ENCODE measurements around the gene CDKL5. TPM values are rescaled to one million over a fixed set of nuclear protein-coding genes. Genes with fewer than 3 reads are reported as not detected.
A peak's percentile ranks its signal among the peaks of the same experiment; 100 is the strongest.

The CDKL5 gene
- total and polyA plus RNA-seq, 7 experiments from 2014 or later = 1.2 to 7.0 (median 4.3) TPM

- H3K4me3 Mint-ChIP-seq = no peak overlapping the region
- intact Hi-C loops (cut with micrococcal nuclease) = no loop called here
- no peaks in the 10 kb centered on the region for H3K4me1 ChIP-seq (ENCODE audit: control insufficient read depth in 2 of 2, insufficient read depth in 2 of 2, low read length in 2 of 2)
- H3K9me3 ChIP-seq (ENCODE audit: control insufficient read depth in 2 of 3, low read length in 3 of 3) = no peaks in the 10 kb centered on the region
- CTCF ChIA-PET = no interaction called here
- H3K4me1 Mint-ChIP-seq = peaks cover 0 to 10% (median 0%) of the 10 kb centered on the region in 7 donors
- H3K27me3 Mint-ChIP-seq = no peaks in the 10 kb centered on the region
- no peak overlapping the region for H3K4me3 ChIP-seq (ENCODE audit: low read length)
- H3K27me3 ChIP-seq (ENCODE audit: control insufficient read depth in 2 of 2, insufficient read depth in 2 of 2, low read length in 2 of 2) = no peaks in the 10 kb centered on the region
- H3K27ac Mint-ChIP-seq = no peak overlapping the region
- DNase-seq (no peak), ATAC-seq (no peak)
- peaks cover 0 to 26% (median 18%) of the 10 kb centered on the region in 5 donors for H3K36me3 Mint-ChIP-seq
- no peak overlapping the region for H3K27ac ChIP-seq (ENCODE audit: low read depth, low read length)
- H3K9me3 Mint-ChIP-seq = peaks cover 0 to 2% (median 0%) of the 10 kb centered on the region in 11 donors
- POLR2A ChIA-PET = no interaction called here
- no peaks in the 10 kb centered on the region for H3K36me3 ChIP-seq (ENCODE audit: control insufficient read depth in 2 of 3, insufficient read depth in 3 of 3, low read length in 3 of 3)
Measured at GRCh38 chrX:18594079-18594478, 168.7 kb downstream of the CDKL5 start.

GRCh38 chrX:18596096-18596495 is 170.7 kb downstream of the CDKL5 start:
- CTCF ChIA-PET = no interaction called here
- no peak overlapping the region for H3K4me3 ChIP-seq (ENCODE audit: low read length)
- H3K27me3 Mint-ChIP-seq = no peaks in the 10 kb centered on the region

DNA sequence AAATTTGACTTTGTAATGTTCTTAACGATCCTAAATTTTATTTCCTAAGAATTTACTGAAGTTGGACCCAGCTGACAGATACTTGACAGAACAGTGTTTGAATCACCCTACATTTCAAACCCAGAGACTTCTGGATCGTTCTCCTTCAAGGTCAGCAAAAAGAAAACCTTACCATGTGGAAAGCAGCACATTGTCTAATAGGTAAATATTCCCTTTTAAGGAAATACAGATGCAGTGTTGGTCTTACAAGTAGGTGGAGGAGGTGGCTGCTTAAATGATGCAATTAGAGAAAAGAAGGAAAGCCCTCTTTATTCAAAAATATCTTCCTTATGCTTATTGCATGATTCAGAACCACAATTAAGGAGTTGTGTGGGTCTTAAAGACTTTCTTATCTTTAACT is 173.0 kb downstream of the CDKL5 start:
- DNase-seq = no peak
- Mint-ChIP-seq H3K36me3 (peaks cover 0 to 25% (median 3%) of the 10 kb centered on the region in 5 donors), H3K9me3 (no peaks in the 10 kb centered on the region), H3K27me3 (no peaks in the 10 kb centered on the region), H3K4me1 (no peaks in the 10 kb centered on the region), H3K27ac (no peak overlapping the region), H3K4me3 (no peak overlapping the region)
- no peak for ATAC-seq
- no peaks in the 10 kb centered on the region for H3K27me3 ChIP-seq (ENCODE audit: control insufficient read depth in 2 of 2, insufficient read depth in 2 of 2, low read length in 2 of 2)
- CTCF ChIA-PET = no interaction called here
- no peak overlapping the region for H3K4me3 ChIP-seq (ENCODE audit: low read length)
- H3K9me3 ChIP-seq (ENCODE audit: control insufficient read depth in 2 of 3, low read length in 3 of 3) = no peaks in the 10 kb centered on the region
- POLR2A ChIA-PET = no interaction called here
- no peak overlapping the region for H3K27ac ChIP-seq (ENCODE audit: low read depth, low read length)
- no peaks in the 10 kb centered on the region for H3K36me3 ChIP-seq (ENCODE audit: control insufficient read depth in 2 of 3, insufficient read depth in 3 of 3, low read length in 3 of 3)
- no peaks in the 10 kb centered on the region for H3K4me1 ChIP-seq (ENCODE audit: control insufficient read depth in 2 of 2, insufficient read depth in 2 of 2, low read length in 2 of 2)
- intact Hi-C loops (cut with micrococcal nuclease) = no loop called here

More at GRCh38 chrX:18596096-18596495, 170.7 kb downstream of the CDKL5 start:
- Histone ChIP-seq H3K27ac (ENCODE audit: low read depth, low read length) (no peak overlapping the region), H3K27me3 (ENCODE audit: control insufficient read depth in 2 of 2, insufficient read depth in 2 of 2, low read length in 2 of 2) (no peaks in the 10 kb centered on the region), H3K9me3 (ENCODE audit: control insufficient read depth in 2 of 3, low read length in 3 of 3) (no peaks in the 10 kb centered on the region), H3K36me3 (ENCODE audit: control insufficient read depth in 2 of 3, insufficient read depth in 3 of 3, low read length in 3 of 3) (no peaks in the 10 kb centered on the region), H3K4me1 (ENCODE audit: control insufficient read depth in 2 of 2, insufficient read depth in 2 of 2, low read length in 2 of 2) (no peaks in the 10 kb centered on the region)
- peaks cover 0 to 7% (median 0%) of the 10 kb centered on the region in 7 donors for H3K4me1 Mint-ChIP-seq
- H3K9me3 Mint-ChIP-seq = peaks cover 0 to 2% (median 0%) of the 10 kb centered on the region in 11 donors
- H3K36me3 Mint-ChIP-seq = peaks cover 0 to 26% (median 10%) of the 10 kb centered on the region in 5 donors
- no peak overlapping the region for H3K27ac Mint-ChIP-seq
- intact Hi-C loops (cut with micrococcal nuclease) = no loop called here
- POLR2A ChIA-PET = no interaction called here
- no peak for DNase-seq
- no peak overlapping the region for H3K4me3 Mint-ChIP-seq
- ATAC-seq = no peak

GRCh38 chrX:18607966-18608365 is 182.6 kb downstream of the CDKL5 start:
- Mint-ChIP-seq H3K27ac (no peak overlapping the region), H3K9me3 (no peaks in the 10 kb centered on the region), H3K4me3 (no peak overlapping the region), H3K4me1 (no peaks in the 10 kb centered on the region), H3K36me3 (peaks cover 0 to 24% (median 12%) of the 10 kb centered on the region in 5 donors), H3K27me3 (no peaks in the 10 kb centered on the region)
- H3K36me3 ChIP-seq (ENCODE audit: control insufficient read depth in 2 of 3, insufficient read depth in 3 of 3, low read length in 3 of 3) = peaks cover 0 to 7% (median 0%) of the 10 kb centered on the region in 3 experiments
- H3K27me3 ChIP-seq (ENCODE audit: control insufficient read depth in 2 of 2, insufficient read depth in 2 of 2, low read length in 2 of 2) = no peaks in the 10 kb centered on the region
- no peak overlapping the region for H3K4me3 ChIP-seq (ENCODE audit: low read length)
- H3K27ac ChIP-seq (ENCODE audit: low read depth, low read length) = no peak overlapping the region
- intact Hi-C loops (cut with micrococcal nuclease) = no loop called here
- ATAC-seq (no peak), DNase-seq (no peak)
- H3K9me3 ChIP-seq (ENCODE audit: control insufficient read depth in 2 of 3, low read length in 3 of 3) = no peaks in the 10 kb centered on the region
- POLR2A ChIA-PET = no interaction called here
- no peaks in the 10 kb centered on the region for H3K4me1 ChIP-seq (ENCODE audit: control insufficient read depth in 2 of 2, insufficient read depth in 2 of 2, low read length in 2 of 2)
- CTCF ChIA-PET = interaction anchor here (0.6 kb wide), 1 partner anchor 11 kb away, joined by 3 read pairs; no protein-coding TSS in a partner anchor

DNA sequence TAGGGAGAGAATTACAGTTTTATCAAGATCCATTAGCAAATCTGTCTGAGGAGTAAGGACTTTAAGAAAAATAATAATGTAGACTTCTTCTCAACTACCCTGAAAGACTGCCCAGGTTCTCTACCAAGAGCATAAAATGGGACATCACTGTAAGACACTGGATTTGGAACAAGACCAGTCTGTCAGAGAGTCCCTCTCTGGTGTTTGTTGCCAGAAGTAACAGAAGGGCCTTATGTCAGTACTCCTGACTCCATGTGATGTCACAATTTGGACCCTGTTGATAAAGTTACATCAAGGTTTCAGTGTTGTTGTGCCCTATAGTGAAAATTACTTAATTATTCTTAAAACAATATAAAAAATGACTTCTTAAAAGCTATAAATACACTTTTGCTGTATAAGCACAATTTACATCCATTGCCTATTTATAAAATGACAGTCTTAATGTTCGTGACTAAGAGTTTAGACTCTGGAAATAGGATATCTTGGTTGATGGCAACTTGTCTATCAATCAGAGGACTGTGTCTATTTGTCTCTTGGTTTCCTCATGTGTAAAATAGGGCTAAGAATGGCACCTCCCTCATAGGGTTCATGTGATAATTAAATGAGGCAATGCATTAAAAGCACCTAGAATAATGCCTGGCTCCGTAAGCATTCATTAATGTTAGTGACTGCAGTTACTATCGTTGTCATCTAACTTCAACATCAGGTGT is 188.7 kb downstream of the CDKL5 start:
- no peak overlapping the region for H3K4me3 ChIP-seq (ENCODE audit: low read length)
- H3K4me1 Mint-ChIP-seq = peaks cover 0 to 2% (median 0%) of the 10 kb centered on the region in 7 donors
- H3K9me3 ChIP-seq (ENCODE audit: control insufficient read depth in 2 of 3, low read length in 3 of 3) = no peaks in the 10 kb centered on the region
- intact Hi-C loops (cut with micrococcal nuclease) = no loop called here
- H3K4me3 Mint-ChIP-seq = no peak overlapping the region
- H3K27me3 ChIP-seq (ENCODE audit: control insufficient read depth in 2 of 2, insufficient read depth in 2 of 2, low read length in 2 of 2) = no peaks in the 10 kb centered on the region
- no peak overlapping the region for H3K27ac Mint-ChIP-seq
- no peaks in the 10 kb centered on the region for H3K9me3 Mint-ChIP-seq
- peaks cover 0 to 27% (median 9%) of the 10 kb centered on the region in 5 donors for H3K36me3 Mint-ChIP-seq
- no peaks in the 10 kb centered on the region for H3K36me3 ChIP-seq (ENCODE audit: control insufficient read depth in 2 of 3, insufficient read depth in 3 of 3, low read length in 3 of 3)
- POLR2A ChIA-PET = interaction anchor here (0.9 kb wide), 1 partner anchor 14 kb away, joined by 3 read pairs; no protein-coding TSS in a partner anchor
- no peak for ATAC-seq
- CTCF ChIA-PET = no interaction called here
- H3K4me1 ChIP-seq (ENCODE audit: control insufficient read depth in 2 of 2, insufficient read depth in 2 of 2, low read length in 2 of 2) = no peaks in the 10 kb centered on the region
- no peak overlapping the region for H3K27ac ChIP-seq (ENCODE audit: low read depth, low read length)
- DNase-seq = no peak
- no peaks in the 10 kb centered on the region for H3K27me3 Mint-ChIP-seq

- Histone ChIP-seq H3K27me3 (ENCODE audit: control insufficient read depth in 2 of 2, insufficient read depth in 2 of 2, low read length in 2 of 2) (no peaks in the 10 kb centered on the region), H3K27ac (ENCODE audit: low read depth, low read length) (no peak overlapping the region), H3K9me3 (ENCODE audit: control insufficient read depth in 2 of 3, low read length in 3 of 3) (no peaks in the 10 kb centered on the region), H3K4me3 (ENCODE audit: low read length) (no peak overlapping the region), H3K4me1 (ENCODE audit: control insufficient read depth in 2 of 2, insufficient read depth in 2 of 2, low read length in 2 of 2) (no peaks in the 10 kb centered on the region), H3K36me3 (ENCODE audit: control insufficient read depth in 2 of 3, insufficient read depth in 3 of 3, low read length in 3 of 3) (no peaks in the 10 kb centered on the region)
- CTCF ChIA-PET = no interaction called here
- no peak for ATAC-seq
- no peak overlapping the region for H3K4me3 Mint-ChIP-seq
- POLR2A ChIA-PET = no interaction called here
- peak overlapping the region in 1 of 9 donors; percentile 31 for H3K27ac Mint-ChIP-seq
- H3K4me1 Mint-ChIP-seq = peaks cover 0 to 2% (median 0%) of the 10 kb centered on the region in 7 donors
- H3K9me3 Mint-ChIP-seq = no peaks in the 10 kb centered on the region
- DNase-seq = no peak
- no peaks in the 10 kb centered on the region for H3K27me3 Mint-ChIP-seq
- peaks cover 0 to 19% (median 3%) of the 10 kb centered on the region in 5 donors for H3K36me3 Mint-ChIP-seq
- intact Hi-C loops (cut with micrococcal nuclease) = no loop called here
Measured at GRCh38 chrX:18616688-18617406, 191.4 kb downstream of the CDKL5 start.
